ENCODE measurements around the gene NKD1.

DNA sequence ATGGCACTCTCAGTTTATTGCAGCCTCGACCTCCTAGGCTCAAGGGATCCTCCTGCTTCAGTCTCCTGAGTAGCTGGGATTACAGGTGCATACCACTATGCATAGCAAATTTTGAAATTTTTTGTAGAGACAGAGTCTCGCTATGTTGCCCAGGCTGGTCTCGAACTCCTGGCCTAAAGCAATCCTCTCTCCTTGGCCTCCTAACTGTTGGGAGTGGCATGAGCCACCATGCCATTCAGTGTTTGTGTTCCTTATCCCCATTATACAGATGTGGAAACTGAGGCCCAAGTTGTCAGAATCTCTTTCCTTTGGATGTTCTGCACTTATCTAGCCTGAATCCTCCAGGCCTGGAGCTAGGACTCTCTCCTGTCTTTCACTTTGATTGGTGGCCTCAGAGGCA lies 40.8 kb upstream of the NKD1 start:
- TF ChIP-seq JUND (IDR thresholded peaks at IDR 0.05) (no peak), YY1 (IDR thresholded peaks at IDR 0.05; ENCODE audit: extremely low read depth, insufficient replicate concordance, low read depth, low read length) (no peak), SP1 (IDR thresholded peaks at IDR 0.05; ENCODE audit: low read depth) (no peak), POLR2AphosphoS5 (IDR thresholded peaks at IDR 0.05; ENCODE audit: low read depth, low read length) (no peak), SRF (IDR thresholded peaks at IDR 0.05; ENCODE audit: low read depth) (no peak), SIN3A (IDR thresholded peaks at IDR 0.05; ENCODE audit: low read depth) (no peak), RAD21 (IDR thresholded peaks at IDR 0.05; ENCODE audit: low read depth) (no peak)
- TF ChIP-seq, protein P1, sequence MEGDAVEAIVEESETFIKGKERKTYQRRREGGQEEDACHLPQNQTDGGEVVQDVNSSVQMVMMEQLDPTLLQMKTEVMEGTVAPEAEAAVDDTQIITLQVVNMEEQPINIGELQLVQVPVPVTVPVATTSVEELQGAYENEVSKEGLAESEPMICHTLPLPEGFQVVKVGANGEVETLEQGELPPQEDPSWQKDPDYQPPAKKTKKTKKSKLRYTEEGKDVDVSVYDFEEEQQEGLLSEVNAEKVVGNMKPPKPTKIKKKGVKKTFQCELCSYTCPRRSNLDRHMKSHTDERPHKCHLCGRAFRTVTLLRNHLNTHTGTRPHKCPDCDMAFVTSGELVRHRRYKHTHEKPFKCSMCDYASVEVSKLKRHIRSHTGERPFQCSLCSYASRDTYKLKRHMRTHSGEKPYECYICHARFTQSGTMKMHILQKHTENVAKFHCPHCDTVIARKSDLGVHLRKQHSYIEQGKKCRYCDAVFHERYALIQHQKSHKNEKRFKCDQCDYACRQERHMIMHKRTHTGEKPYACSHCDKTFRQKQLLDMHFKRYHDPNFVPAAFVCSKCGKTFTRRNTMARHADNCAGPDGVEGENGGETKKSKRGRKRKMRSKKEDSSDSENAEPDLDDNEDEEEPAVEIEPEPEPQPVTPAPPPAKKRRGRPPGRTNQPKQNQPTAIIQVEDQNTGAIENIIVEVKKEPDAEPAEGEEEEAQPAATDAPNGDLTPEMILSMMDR (IDR thresholded peaks at IDR 0.05 in 2 of 3, conservative IDR thresholded peaks at IDR 0.05 in 1 of 3; ENCODE audit: borderline replicate concordance in 1 of 3, insufficient read depth in 1 of 3, low read depth in 2 of 3, low read length in 2 of 3): no peak
- TF ChIP-seq, protein P2, sequence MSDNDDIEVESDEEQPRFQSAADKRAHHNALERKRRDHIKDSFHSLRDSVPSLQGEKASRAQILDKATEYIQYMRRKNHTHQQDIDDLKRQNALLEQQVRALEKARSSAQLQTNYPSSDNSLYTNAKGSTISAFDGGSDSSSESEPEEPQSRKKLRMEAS (IDR thresholded peaks at IDR 0.05): no peak
